GM19351 (cell line): ENCODE results near the gene TRPM8.

Source experiments
- ATAC-seq: cut with Tn5 transposase; IDR thresholded peaks from one replicate; pipeline ENCODE4 v1.9.1; 2021; ENCODE audit warnings: mild to moderate bottlenecking, moderate library complexity; ENCODE audit not compliant: unreplicated experiment

Gene TRPM8

GRCh38 chr2:233996461-233996860 lies 79.3 kb downstream of the TRPM8 start:
- no peak for ATAC-seq

- ATAC-seq: no peak
Observed at GRCh38 chr2:233997707-233998106, 80.5 kb downstream of the TRPM8 start.

DNA sequence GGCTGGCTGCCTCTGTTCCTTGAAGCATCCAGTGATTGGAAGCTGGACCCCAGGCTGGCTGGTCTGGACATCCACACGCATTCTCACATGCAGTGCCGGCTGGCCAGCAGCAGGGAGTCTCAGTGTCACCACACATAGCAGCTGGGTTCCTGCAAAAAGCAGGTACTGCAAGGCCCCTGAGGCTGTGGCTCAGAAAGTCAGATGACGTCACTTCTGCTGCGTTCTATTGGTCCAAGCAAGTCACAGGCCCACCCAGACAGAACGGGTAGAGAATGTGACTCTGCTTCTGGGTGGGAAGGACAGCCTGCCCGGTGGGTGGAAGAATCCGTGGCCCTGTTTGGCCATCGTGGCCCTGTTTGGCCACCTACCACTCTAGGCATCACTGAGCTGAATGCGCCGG lies 82.0 kb downstream of the TRPM8 start:
- no peak for ATAC-seq

- ATAC-seq: no peak
Observed at GRCh38 chr2:234001380-234002160, 84.4 kb downstream of the TRPM8 start.

- ATAC-seq: no peak
Observed at GRCh38 chr2:234002281-234002680, 85.1 kb downstream of the TRPM8 start.

- ATAC-seq: no peak
Observed at GRCh38 chr2:234003972-234004617, 86.9 kb downstream of the TRPM8 start.

- ATAC-seq: no peak
Observed at GRCh38 chr2:234005126-234005525, 88.0 kb downstream of the TRPM8 start.

GRCh38 chr2:234006501-234006900 lies 89.3 kb downstream of the TRPM8 start:
- no peak for ATAC-seq

- ATAC-seq: no peak
Observed at GRCh38 chr2:234014427-234014826, 97.3 kb downstream of the TRPM8 start.

DNA sequence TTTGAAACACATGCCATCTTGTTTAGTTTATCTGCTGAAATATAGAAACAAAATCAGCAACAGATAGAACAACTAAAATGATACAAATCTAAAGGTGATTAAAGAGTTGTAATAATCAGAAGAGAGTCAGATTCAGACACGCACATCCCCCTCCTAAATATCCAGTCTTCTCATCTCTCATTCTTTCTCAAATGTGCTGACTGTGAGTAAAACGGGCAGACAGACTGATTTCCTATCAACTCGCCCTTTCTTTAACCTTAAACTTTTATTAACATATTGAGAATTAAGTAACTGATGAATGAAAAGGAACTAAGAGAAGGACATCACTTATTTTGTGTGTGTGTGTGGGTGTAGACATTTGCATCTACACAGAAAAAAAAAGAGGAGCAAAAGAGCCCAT lies 98.7 kb downstream of the TRPM8 start:
- ATAC-seq: no peak

GRCh38 chr2:234019896-234020295 lies 102.7 kb downstream of the TRPM8 start:
- ATAC-seq: no peak

DNA sequence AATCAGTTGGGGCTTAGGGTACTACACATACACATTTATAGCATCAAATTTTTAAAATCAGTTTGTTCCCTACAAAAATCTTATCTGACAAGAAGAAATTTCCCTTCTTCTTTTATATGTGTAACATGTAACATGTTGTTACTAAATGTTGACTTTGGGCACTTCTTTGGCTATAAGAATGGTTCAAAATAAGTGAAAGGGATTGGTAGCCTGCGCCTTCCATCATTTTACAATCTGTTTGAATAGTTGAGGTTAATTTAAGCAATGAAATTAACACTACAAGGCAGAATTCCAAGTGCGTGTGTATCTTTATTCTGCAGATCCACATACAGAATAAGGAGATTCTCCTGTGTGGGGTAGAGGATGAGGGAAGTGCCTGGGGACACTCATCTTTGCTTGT lies 103.2 kb downstream of the TRPM8 start:
- no peak for ATAC-seq

- ATAC-seq: no peak
Observed at GRCh38 chr2:234022424-234022823, 105.3 kb downstream of the TRPM8 start.

DNA sequence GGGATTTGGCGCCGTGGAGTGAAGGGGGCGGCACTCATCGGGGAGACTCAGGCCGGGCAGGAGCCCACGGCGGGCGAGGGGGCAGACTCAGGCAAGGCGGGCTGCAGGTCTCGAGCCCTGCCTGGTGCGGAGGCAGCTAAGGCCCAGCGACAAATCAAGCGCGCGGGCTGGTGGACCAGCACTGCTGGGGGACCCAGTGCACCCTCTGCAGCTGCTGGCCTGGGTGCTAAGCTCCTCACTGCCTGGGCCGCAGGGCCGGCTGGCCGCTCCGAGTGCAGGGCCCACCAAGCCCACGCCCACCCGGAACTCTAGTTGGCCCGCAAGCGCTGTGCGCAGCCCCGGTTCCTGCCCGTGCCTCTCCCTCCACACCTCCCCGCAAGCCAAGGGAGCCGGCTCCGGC lies 107.1 kb downstream of the TRPM8 start:
- no peak for ATAC-seq

- no peak for ATAC-seq
Observed at GRCh38 chr2:234025466-234025865, 108.3 kb downstream of the TRPM8 start.

DNA sequence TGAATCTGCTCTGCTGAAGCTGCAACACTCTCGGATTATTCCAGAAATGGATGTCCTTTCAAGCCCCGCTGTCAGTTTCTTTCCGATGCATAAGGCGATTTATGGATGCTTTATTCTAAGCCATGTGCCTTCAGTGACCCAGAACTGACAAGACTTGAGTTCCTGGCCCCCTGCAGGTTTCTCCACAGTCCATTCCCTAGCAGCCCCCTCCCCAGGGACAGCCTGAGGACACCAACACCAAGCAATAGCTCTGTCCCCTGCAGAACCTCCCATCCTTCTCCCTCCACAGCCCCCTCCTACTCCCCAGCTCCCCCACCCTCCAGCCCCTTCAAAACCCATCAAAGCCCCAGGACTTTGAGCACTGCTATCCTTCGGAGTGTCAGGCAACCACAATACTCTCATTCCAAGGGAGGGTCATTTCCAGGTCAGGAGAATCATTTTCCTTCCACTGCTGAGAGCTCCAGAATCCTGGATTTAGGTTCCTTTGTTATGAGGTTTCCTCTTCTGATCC lies 108.8 kb downstream of the TRPM8 start:
- ATAC-seq: no peak

DNA sequence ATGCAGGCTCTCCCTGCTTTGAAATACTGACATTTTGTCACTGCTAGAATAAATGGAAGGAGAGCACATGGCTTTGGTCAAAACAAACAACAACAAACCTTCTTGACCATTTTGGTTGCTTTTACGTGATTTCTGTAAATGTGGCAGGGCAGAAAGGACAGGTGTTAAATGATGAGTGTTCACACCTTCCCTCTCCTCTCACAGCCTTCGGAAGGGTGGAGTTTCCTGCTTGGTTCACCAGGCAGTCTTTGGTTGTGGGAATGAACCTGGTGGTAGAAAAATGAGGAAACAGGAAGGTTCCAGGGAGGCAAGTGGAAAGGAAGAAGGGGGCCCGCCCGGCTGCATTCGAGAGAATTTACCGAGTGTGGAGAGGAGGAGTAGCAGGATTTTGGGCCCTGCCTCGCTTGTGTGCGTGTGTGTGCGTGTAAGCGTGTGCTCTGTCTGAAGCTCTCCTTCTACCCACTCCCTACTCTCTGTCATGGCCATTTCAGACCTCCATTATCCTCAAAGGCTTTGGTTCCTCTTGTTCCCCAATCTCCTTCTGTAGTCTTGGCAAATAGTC lies 109.6 kb downstream of the TRPM8 start:
- ATAC-seq: no peak

DNA sequence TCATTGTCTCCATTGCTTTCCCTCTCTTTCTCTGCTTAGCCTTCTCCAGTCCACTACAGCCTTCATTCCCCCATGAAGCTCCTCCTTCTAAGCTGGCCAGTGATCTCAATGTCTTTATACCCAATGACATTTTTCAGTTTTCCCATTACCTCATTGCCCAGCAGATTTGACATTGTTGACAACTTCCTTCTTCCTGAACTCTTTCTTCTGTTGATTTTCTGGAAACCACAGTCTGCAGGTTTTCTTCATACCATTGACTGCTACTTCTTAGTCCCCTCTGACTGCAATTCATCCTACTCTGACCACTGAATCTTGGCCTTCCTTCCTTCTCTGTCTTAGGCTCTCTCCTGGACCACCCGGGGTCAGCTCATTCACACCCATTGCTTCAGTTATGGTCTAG lies 110.5 kb downstream of the TRPM8 start:
- ATAC-seq: no peak

DNA sequence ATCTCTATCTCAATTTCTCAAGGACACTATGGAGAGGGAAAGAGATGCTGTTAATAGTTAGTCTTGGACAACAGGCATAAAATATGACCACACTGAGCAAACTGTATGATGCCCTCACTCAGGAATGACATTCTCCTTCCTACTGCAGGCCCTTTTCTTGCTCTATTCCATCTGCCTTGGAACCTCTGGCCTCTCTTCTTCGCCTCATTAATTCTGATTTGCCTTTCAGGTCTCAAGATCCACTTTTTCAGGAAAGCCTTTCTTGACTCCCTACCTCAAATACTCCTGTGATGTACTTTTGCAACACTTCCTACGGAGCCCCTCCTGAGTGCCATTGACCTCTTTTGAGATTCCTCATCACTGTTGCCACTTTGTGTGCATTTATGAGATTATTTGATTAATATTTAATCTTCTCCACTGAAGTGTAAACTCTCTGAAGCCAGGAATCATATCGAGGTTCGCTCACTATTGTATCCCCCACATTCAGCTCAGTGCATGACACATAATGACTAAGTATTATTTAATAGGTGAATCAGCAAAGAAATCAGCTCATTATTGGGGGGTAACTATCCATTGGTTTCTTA lies 112.1 kb downstream of the TRPM8 start:
- ATAC-seq: no peak

- no peak for ATAC-seq
Observed at GRCh38 chr2:234031207-234031606, 114.0 kb downstream of the TRPM8 start.

DNA sequence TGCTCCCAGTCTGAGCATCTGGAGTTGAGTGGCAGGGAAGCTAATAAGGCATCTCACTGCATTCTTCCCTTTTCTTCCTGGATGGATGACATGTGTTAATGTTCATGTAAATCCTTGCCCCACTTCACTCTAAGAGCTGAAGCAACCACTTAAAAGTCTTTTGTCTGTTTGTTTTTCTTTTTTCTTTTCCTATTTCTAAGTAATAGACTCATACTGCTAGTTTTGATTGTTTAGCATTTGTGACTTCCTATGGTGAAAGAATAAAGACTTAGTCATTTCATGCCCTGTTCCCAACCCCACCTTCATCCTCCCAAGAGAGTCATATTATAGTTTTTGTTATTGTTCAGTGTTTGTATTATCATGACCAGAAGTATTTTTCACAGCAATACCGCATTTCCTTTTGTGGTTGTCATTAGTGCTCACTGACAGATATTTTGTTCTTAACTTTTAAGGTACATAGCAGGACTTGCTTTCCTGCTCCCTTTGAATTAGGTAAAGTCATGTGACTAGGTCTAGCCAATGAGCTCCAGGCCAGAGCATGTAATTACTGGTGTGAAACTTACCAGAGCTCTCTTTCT lies 115.2 kb downstream of the TRPM8 start:
- no peak for ATAC-seq
